GM23338 (cell line): ENCODE data around the gene ERBB4. TPM values are rescaled to one million over a fixed set of nuclear protein-coding genes. Genes with fewer than 3 reads are reported as not detected.

ENCODE experiments used
- ATAC-seq: fragments of 200-7000 bp; cut with Tn5 transposase; 3 replicates; pipeline ENCODE4 v1.9.1; 2020
- DNase-seq: peaks from one replicate; pipeline ENCODE4 v3.0.0-alpha.2; 2015; ENCODE audit warnings: low spot score
- H2AFZ ChIP-seq: fragments of 200-600 bp; sonication (generic); 2 replicates; pipeline ENCODE4 v1.8.0; 2016; ENCODE audit warnings: antibody characterized with exemption, mild to moderate bottlenecking, moderate library complexity
- H3F3A ChIP-seq: fragments of 200-600 bp; sonication (generic); replicated peaks from 2 replicates; pipeline ENCODE4 v1.8.0; 2017; ENCODE audit warnings: antibody characterized with exemption, mixed run types, low read depth
- H3K27ac ChIP-seq: fragments of 200-600 bp; sonication (generic); 2 replicates; pipeline ENCODE4 v1.6.1; 2016; ENCODE audit warnings: low read depth
- H3K27me3 ChIP-seq: fragments of 200-600 bp; sonication (generic); 2 replicates; pipeline ENCODE4 v1.8.0; 2016; ENCODE audit warnings: mild to moderate bottlenecking, mixed run types, moderate library complexity; ENCODE audit not compliant: insufficient read depth
- H3K36me3 ChIP-seq: fragments of 200-600 bp; sonication (generic); 2 replicates; pipeline ENCODE4 v1.8.0; 2016; ENCODE audit warnings: mild to moderate bottlenecking; ENCODE audit not compliant: insufficient read depth
- H3K4me1 ChIP-seq: fragments of 200-600 bp; sonication (generic); 2 replicates; pipeline ENCODE4 v1.8.0; 2016; ENCODE audit warnings: mild to moderate bottlenecking, moderate library complexity; ENCODE audit not compliant: insufficient read depth
- H3K4me2 ChIP-seq: fragments of 200-600 bp; sonication (generic); 2 replicates; pipeline ENCODE4 v1.7.1; 2017; ENCODE audit warnings: mixed run types
- H3K4me3 ChIP-seq: fragments of 200-600 bp; sonication (generic); 2 replicates; pipeline ENCODE4 v1.6.1; 2016; ENCODE audit warnings: mixed run types
- H3K79me2 ChIP-seq: fragments of 200-600 bp; sonication (generic); replicated peaks from 2 replicates; pipeline ENCODE4 v1.8.0; 2017; ENCODE audit warnings: mild to moderate bottlenecking; ENCODE audit not compliant: insufficient read depth
- H3K9me2 ChIP-seq: fragments of 200-600 bp; sonication (generic); 2 replicates; pipeline ENCODE4 v1.8.0; 2017; ENCODE audit not compliant: insufficient read depth
- H4K20me1 ChIP-seq: fragments of 200-600 bp; sonication (generic); replicated peaks from 2 replicates; pipeline ENCODE4 v1.8.0; 2017; ENCODE audit warnings: mild to moderate bottlenecking; ENCODE audit not compliant: insufficient read depth
- H3K27ac Mint-ChIP-seq: 2 replicates; pipeline ENCODE4 v1.8.0; 2020; ENCODE audit warnings: inconsistent platforms, mild to moderate bottlenecking, moderate library complexity, mixed read lengths
- H3K27me3 Mint-ChIP-seq: 3 replicates; pipeline ENCODE4 v1.8.0; 2022; ENCODE audit warnings: low read depth, mild to moderate bottlenecking, moderate library complexity, mixed read lengths, inconsistent platforms; ENCODE audit not compliant: insufficient read depth, poor library complexity
- H3K36me3 Mint-ChIP-seq: 3 replicates; pipeline ENCODE4 v1.8.0; 2021; ENCODE audit warnings: low read depth, mild to moderate bottlenecking, inconsistent platforms, moderate library complexity, mixed read lengths
- H3K4me1 Mint-ChIP-seq: 3 replicates; pipeline ENCODE4 v1.8.0; 2020; ENCODE audit warnings: mild to moderate bottlenecking, inconsistent platforms, mixed read lengths
- H3K4me3 Mint-ChIP-seq: 3 replicates; pipeline ENCODE4 v1.8.0; 2021; ENCODE audit warnings: moderate library complexity, mild to moderate bottlenecking, inconsistent platforms, mixed read lengths
- H3K9me3 Mint-ChIP-seq: 3 replicates; pipeline ENCODE4 v1.8.0; 2020; ENCODE audit warnings: moderate library complexity, mild to moderate bottlenecking, inconsistent platforms, mixed read lengths
- CREB1 ChIP-seq: fragments of 250-450 bp; sonication (Bioruptor Pico); IDR thresholded peaks from 2 replicates; pipeline ENCODE4 v1.5.0; 2020; ENCODE audit warnings: low read depth, mild to moderate bottlenecking, moderate library complexity
- CTCF ChIP-seq, 2 experiments: fragments of 200-600 bp in 1 of 2; sonication (generic) in 1 of 2; conservative IDR thresholded peaks; 2 replicates each; pipeline versions ENCODE4 v1.5.1 to v1.6.1; 2016 to 2017; ENCODE audit warnings: antibody characterized with exemption in 2 of 2, low read depth in 2 of 2, mild to moderate bottlenecking in 2 of 2, moderate library complexity in 1 of 2
- JUNB ChIP-seq: IDR thresholded peaks from one replicate; pipeline ENCODE4 v1.6.1; 2016; ENCODE audit warnings: antibody characterized with exemption; ENCODE audit not compliant: unreplicated experiment
- NANOG ChIP-seq: IDR thresholded peaks from 2 replicates; pipeline ENCODE4 v1.6.1; 2016; ENCODE audit warnings: antibody characterized with exemption, borderline replicate concordance
- POLR2AphosphoS5 ChIP-seq: IDR thresholded peaks from 2 replicates; pipeline ENCODE4 v1.6.1; 2016; ENCODE audit warnings: antibody characterized with exemption, low read depth
- REST ChIP-seq: IDR thresholded peaks from one replicate; pipeline ENCODE4 v1.6.1; 2018; ENCODE audit warnings: antibody characterized with exemption; ENCODE audit not compliant: unreplicated experiment
- STAT1 ChIP-seq: IDR thresholded peaks from one replicate; pipeline ENCODE4 v1.6.1; 2016; ENCODE audit warnings: antibody characterized with exemption; ENCODE audit not compliant: unreplicated experiment
- ZNF114 ChIP-seq: fragments of 250-450 bp; sonication (Bioruptor Pico); IDR thresholded peaks from 2 replicates; pipeline ENCODE4 v1.5.0; 2020; ENCODE audit warnings: mild to moderate bottlenecking, moderate library complexity
- ZNF331 ChIP-seq: fragments of 250-450 bp; sonication (Bioruptor Pico); IDR thresholded peaks from 2 replicates; pipeline ENCODE4 v1.5.0; 2020; ENCODE audit warnings: low read depth, mild to moderate bottlenecking, moderate library complexity
- ZNF462 ChIP-seq: fragments of 250-450 bp; sonication (Bioruptor Pico); IDR thresholded peaks from 2 replicates; pipeline ENCODE4 v1.5.0; 2020; ENCODE audit warnings: mild to moderate bottlenecking, moderate library complexity
- polyA plus RNA-seq: library from polyadenylated mRNA; unstranded; fragments of >200 nt; fragmentation: Nextera tagmentation; extraction: Ambion mirVana; gene quantifications from 2 replicates; pipeline ENCODE4 v1.2.1, GENCODE V29; 2016
- total RNA-seq: library from RNA; depleted of rRNA; stranded (reverse); fragments of >200 nt; shearing (Covaris generic); gene quantifications from 2 replicates; pipeline ENCODE4 v1.2.3, GENCODE V29; 2014

Gene ERBB4
- total and polyA plus RNA-seq, 2 experiments from 2014 or later, result 0.73 to 1.1 TPM

- no peaks in the 10 kb centered on the region for H3K79me2 ChIP-seq
- peaks cover 1% of the 10 kb centered on the region for H3K27me3 Mint-ChIP-seq
- H3K4me3 ChIP-seq, result no peak overlapping the region
- ATAC-seq (no peak), DNase-seq (no peak)
- TF ChIP-seq POLR2AphosphoS5 (no peak), NANOG (no peak), CREB1 (CRISPR knock-in tag) (no peak), REST (no peak), ZNF331 (CRISPR knock-in tag) (no peak), ZNF114 (no peak)
- no peak overlapping the region for H2AFZ ChIP-seq
- no peaks in the 10 kb centered on the region for H4K20me1 ChIP-seq
- no peak overlapping the region for H3K27ac ChIP-seq
- H3K27ac Mint-ChIP-seq, result no peak overlapping the region
- no peaks in the 10 kb centered on the region for H3K27me3 ChIP-seq
- H3K4me1 ChIP-seq, result no peaks in the 10 kb centered on the region
- H3K36me3 Mint-ChIP-seq, result no peaks in the 10 kb centered on the region
- no peak overlapping the region for H3K4me3 Mint-ChIP-seq
- H3F3A ChIP-seq, result no peaks in the 10 kb centered on the region
- no peaks in the 10 kb centered on the region for H3K4me1 Mint-ChIP-seq
- no peak overlapping the region for H3K4me2 ChIP-seq
- H3K9me3 Mint-ChIP-seq, result no peaks in the 10 kb centered on the region
- H3K36me3 ChIP-seq, result no peaks in the 10 kb centered on the region
- H3K9me2 ChIP-seq, result no peaks in the 10 kb centered on the region
Measured at GRCh38 chr2:212088353-212088752, 450.2 kb downstream of the ERBB4 start.

GRCh38 chr2:212083492-212083891 is 455.1 kb downstream of the ERBB4 start:
- H3K4me1 Mint-ChIP-seq, result no peaks in the 10 kb centered on the region
- Histone ChIP-seq H3K4me2 (no peak overlapping the region), H3K79me2 (no peaks in the 10 kb centered on the region), H4K20me1 (no peaks in the 10 kb centered on the region), H3K27ac (no peak overlapping the region), H3K36me3 (no peaks in the 10 kb centered on the region), H3F3A (no peaks in the 10 kb centered on the region), H3K4me1 (no peaks in the 10 kb centered on the region), H2AFZ (no peak overlapping the region), H3K27me3 (no peaks in the 10 kb centered on the region), H3K9me2 (no peaks in the 10 kb centered on the region), H3K4me3 (no peak overlapping the region)
- H3K4me3 Mint-ChIP-seq, result no peak overlapping the region
- DNase-seq, result no peak
- H3K36me3 Mint-ChIP-seq, result no peaks in the 10 kb centered on the region
- H3K27ac Mint-ChIP-seq, result no peak overlapping the region
- H3K9me3 Mint-ChIP-seq, result no peaks in the 10 kb centered on the region
- ATAC-seq, result no peak
- peaks cover 1% of the 10 kb centered on the region for H3K27me3 Mint-ChIP-seq
- no peak for TF ChIP-seq CREB1 (CRISPR knock-in tag)
- TF ChIP-seq ZNF331 (CRISPR knock-in tag), result no peak
- TF ChIP-seq ZNF462, result no peak
- no peak for TF ChIP-seq NANOG
- TF ChIP-seq STAT1, result no peak
- TF ChIP-seq CTCF (conservative IDR thresholded peaks at IDR 0.05; ENCODE audit: low read depth in 2 of 2), result no peak
- no peak for TF ChIP-seq POLR2AphosphoS5
- no peak for TF ChIP-seq JUNB
